RCC 7860 (cell line): Measurements from ENCODE around the gene NPL.

Experiments
- DNase-seq: peaks from one replicate; pipeline ENCODE4 v3.0.0-alpha.2; 2015; ENCODE audit warnings: low spot score
- FAIRE-seq: peaks from 2 replicates; lab custom pipeline; 2012; peaks lifted over from hg19 to GRCh38; lab: Jason Lieb, UNC

NPL gene

GRCh38 chr1:182861994-182862393, 72.4 kb downstream of the NPL start:
- no peak for FAIRE-seq
- DNase-seq, result peak; percentile 14

- no peak for DNase-seq
- FAIRE-seq, result no peak
Observed at GRCh38 chr1:182862827-182863226, 73.3 kb downstream of the NPL start.

DNA sequence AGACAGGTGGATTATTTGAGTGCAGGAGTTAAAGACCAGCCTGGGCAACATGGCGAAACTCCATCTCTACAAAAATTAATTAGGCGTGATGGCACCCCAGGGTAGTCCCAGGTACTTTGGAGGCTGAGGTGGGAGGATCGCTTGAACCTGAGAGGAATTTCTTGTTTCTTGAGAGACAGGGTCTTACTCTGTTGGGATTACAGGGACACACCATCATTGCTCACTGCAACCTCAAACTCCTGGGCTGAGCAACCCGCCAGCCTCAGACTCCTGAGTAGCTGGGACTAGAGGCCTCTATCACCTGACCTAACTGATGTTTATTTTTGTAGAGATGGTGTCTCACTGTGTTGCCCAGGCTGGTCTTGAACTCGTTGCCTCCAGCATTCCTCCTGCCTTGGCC, 74.4 kb downstream of the NPL start:
- FAIRE-seq, result no peak
- no peak for DNase-seq

- DNase-seq, result no peak
- no peak for FAIRE-seq
Observed at GRCh38 chr1:182867861-182868260, 78.3 kb downstream of the NPL start.

GRCh38 chr1:182869241-182869666, 79.7 kb downstream of the NPL start:
- DNase-seq, result no peak
- FAIRE-seq, result no peak

GRCh38 chr1:182872881-182873280, 83.3 kb downstream of the NPL start:
- FAIRE-seq (no peak), DNase-seq (no peak)

GRCh38 chr1:182875889-182876288, 86.3 kb downstream of the NPL start:
- DNase-seq (no peak), FAIRE-seq (no peak)

GRCh38 chr1:182877331-182877730, 87.8 kb downstream of the NPL start:
- FAIRE-seq (no peak), DNase-seq (no peak)

- FAIRE-seq (no peak), DNase-seq (no peak)
Observed at GRCh38 chr1:182877842-182878241, 88.3 kb downstream of the NPL start.
